ENCODE data around the gene PRKG1. TPM values are rescaled to one million over a fixed set of nuclear protein-coding genes. Genes with fewer than 3 reads are reported as not detected.

PRKG1 gene
- total RNA-seq, 1 experiment from 2014 or later, result not detected

GRCh38 chr10:51846856-51847506, 772.7 kb downstream of the PRKG1 start:
- no peak for DNase-seq (ENCODE audit: low read depth)
- in situ Hi-C loops (cut with HindIII; ENCODE audit: low pct_unique_long_range_greater_than_20kb, low sequenced_read_pairs), result no loop called here

GRCh38 chr10:51852297-51852696, 778.0 kb downstream of the PRKG1 start:
- in situ Hi-C loops (cut with HindIII; ENCODE audit: low pct_unique_long_range_greater_than_20kb, low sequenced_read_pairs), result no loop called here

GRCh38 chr10:51857305-51857704, 783.0 kb downstream of the PRKG1 start:
- in situ Hi-C loops (cut with HindIII; ENCODE audit: low pct_unique_long_range_greater_than_20kb, low sequenced_read_pairs), result no loop called here
- DNase-seq (ENCODE audit: low read depth), result no peak

More at GRCh38 chr10:51852297-51852696, 778.0 kb downstream of the PRKG1 start:
- DNase-seq (ENCODE audit: low read depth), result no peak

- in situ Hi-C loops (cut with HindIII; ENCODE audit: low pct_unique_long_range_greater_than_20kb, low sequenced_read_pairs), result no loop called here
- DNase-seq (ENCODE audit: low read depth), result no peak
These were observed 786.0 kb downstream of the PRKG1 start for GRCh38 chr10:51860257-51860656.

- in situ Hi-C loops (cut with HindIII; ENCODE audit: low pct_unique_long_range_greater_than_20kb, low sequenced_read_pairs), result no loop called here
- DNase-seq (ENCODE audit: low read depth), result no peak
These were observed 786.8 kb downstream of the PRKG1 start for GRCh38 chr10:51861051-51861450.

GRCh38 chr10:51861731-51862130, 787.4 kb downstream of the PRKG1 start:
- in situ Hi-C loops (cut with HindIII; ENCODE audit: low pct_unique_long_range_greater_than_20kb, low sequenced_read_pairs), result no loop called here
- DNase-seq (ENCODE audit: low read depth), result no peak

GRCh38 chr10:51862149-51862548, 787.9 kb downstream of the PRKG1 start:
- in situ Hi-C loops (cut with HindIII; ENCODE audit: low pct_unique_long_range_greater_than_20kb, low sequenced_read_pairs), result no loop called here

GRCh38 chr10:51867956-51868355, 793.7 kb downstream of the PRKG1 start:
- in situ Hi-C loops (cut with HindIII; ENCODE audit: low pct_unique_long_range_greater_than_20kb, low sequenced_read_pairs), result no loop called here
- DNase-seq (ENCODE audit: low read depth), result peak; percentile 13

More at GRCh38 chr10:51862149-51862548, 787.9 kb downstream of the PRKG1 start:
- no peak for DNase-seq (ENCODE audit: low read depth)

GRCh38 chr10:51874131-51874530, 799.8 kb downstream of the PRKG1 start:
- DNase-seq (ENCODE audit: low read depth), result no peak
- in situ Hi-C loops (cut with HindIII; ENCODE audit: low pct_unique_long_range_greater_than_20kb, low sequenced_read_pairs), result no loop called here

GRCh38 chr10:51875610-51876009, 801.3 kb downstream of the PRKG1 start:
- DNase-seq (ENCODE audit: low read depth), result no peak
- in situ Hi-C loops (cut with HindIII; ENCODE audit: low pct_unique_long_range_greater_than_20kb, low sequenced_read_pairs), result no loop called here

GRCh38 chr10:51876503-51876902, 802.2 kb downstream of the PRKG1 start:
- no peak for DNase-seq (ENCODE audit: low read depth)
- in situ Hi-C loops (cut with HindIII; ENCODE audit: low pct_unique_long_range_greater_than_20kb, low sequenced_read_pairs), result no loop called here

GRCh38 chr10:51876979-51877378, 802.7 kb downstream of the PRKG1 start:
- in situ Hi-C loops (cut with HindIII; ENCODE audit: low pct_unique_long_range_greater_than_20kb, low sequenced_read_pairs), result no loop called here
- DNase-seq (ENCODE audit: low read depth), result no peak

GRCh38 chr10:51877636-51878035, 803.3 kb downstream of the PRKG1 start:
- DNase-seq (ENCODE audit: low read depth), result no peak
- in situ Hi-C loops (cut with HindIII; ENCODE audit: low pct_unique_long_range_greater_than_20kb, low sequenced_read_pairs), result no loop called here

- no peak for DNase-seq (ENCODE audit: low read depth)
- in situ Hi-C loops (cut with HindIII; ENCODE audit: low pct_unique_long_range_greater_than_20kb, low sequenced_read_pairs), result no loop called here
These were observed 804.4 kb downstream of the PRKG1 start for GRCh38 chr10:51878695-51879094.

- DNase-seq (ENCODE audit: low read depth), result peak; percentile 36
- in situ Hi-C loops (cut with HindIII; ENCODE audit: low pct_unique_long_range_greater_than_20kb, low sequenced_read_pairs), result no loop called here
These were observed 805.0 kb downstream of the PRKG1 start for GRCh38 chr10:51879238-51879637.

- in situ Hi-C loops (cut with HindIII; ENCODE audit: low pct_unique_long_range_greater_than_20kb, low sequenced_read_pairs), result no loop called here
- DNase-seq (ENCODE audit: low read depth), result no peak
These were observed 806.9 kb downstream of the PRKG1 start for GRCh38 chr10:51881213-51881612.

GRCh38 chr10:51886438-51887068, 812.3 kb downstream of the PRKG1 start:
- in situ Hi-C loops (cut with HindIII; ENCODE audit: low pct_unique_long_range_greater_than_20kb, low sequenced_read_pairs), result no loop called here
- no peak for DNase-seq (ENCODE audit: low read depth)

- in situ Hi-C loops (cut with HindIII; ENCODE audit: low pct_unique_long_range_greater_than_20kb, low sequenced_read_pairs), result no loop called here
- no peak for DNase-seq (ENCODE audit: low read depth)
These were observed 814.0 kb downstream of the PRKG1 start for GRCh38 chr10:51888263-51888662.

- DNase-seq (ENCODE audit: low read depth), result no peak
- in situ Hi-C loops (cut with HindIII; ENCODE audit: low pct_unique_long_range_greater_than_20kb, low sequenced_read_pairs), result no loop called here
These were observed 818.0 kb downstream of the PRKG1 start for GRCh38 chr10:51892313-51892712.
